ENCODE results near the gene ATP5F1D. TPM values are rescaled to one million over a fixed set of nuclear protein-coding genes. Genes with fewer than 3 reads are reported as not detected.

Gene ATP5F1D
- total RNA-seq, 2 donors from 2014 or later, result 144 to 159 TPM

- Histone ChIP-seq H3K4me1 (ENCODE audit: control insufficient read depth, insufficient read depth, low read length) (peaks cover 15% of the 10 kb centered on the region), H3K36me3 (ENCODE audit: control insufficient read depth, insufficient read depth, low read length) (peaks cover 9% of the 10 kb centered on the region), H3K9me3 (ENCODE audit: control insufficient read depth, low read length) (no peaks in the 10 kb centered on the region), H3K9ac (ENCODE audit: extremely low read depth, low read length, poor library complexity, severe bottlenecking) (no peak overlapping the region), H3K27ac (ENCODE audit: low read depth, low read length) (no peak overlapping the region), H3K4me3 (ENCODE audit: low read length) (no peak overlapping the region), H3K27me3 (ENCODE audit: control insufficient read depth, insufficient read depth, low read length, poor library complexity, severe bottlenecking) (no peaks in the 10 kb centered on the region)
- H3K27me3 Mint-ChIP-seq (ENCODE audit: insufficient read depth), result peaks cover 5% of the 10 kb centered on the region
- WGBS, 2 experiments (ENCODE audit: insufficient coverage in 1 of 2, insufficient read length in 1 of 2), result 90 to 91% methylated on average over 18 of the region's 18 CpGs
- no peak for TF ChIP-seq CTCF (conservative IDR thresholded peaks at IDR 0.05)
- H3K4me3 Mint-ChIP-seq, result no peak overlapping the region
- H3K27ac Mint-ChIP-seq, result no peak overlapping the region
- H3K9me3 Mint-ChIP-seq, result no peaks in the 10 kb centered on the region
- H3K36me3 Mint-ChIP-seq (ENCODE audit: low read depth), result peaks cover 18% of the 10 kb centered on the region
- DNase-seq, result no peak
- H3K4me1 Mint-ChIP-seq, result peaks cover 10% of the 10 kb centered on the region
Observed at GRCh38 chr19:1282588-1283206, 41.1 kb downstream of the ATP5F1D start.

GRCh38 chr19:1283207-1283916 is 41.8 kb downstream of the ATP5F1D start:
- H3K27ac ChIP-seq (ENCODE audit: low read depth, low read length), result no peak overlapping the region
- 87 to 90% methylated on average over 21 to 29 of the region's 29 CpGs for WGBS, 2 experiments (ENCODE audit: insufficient coverage in 1 of 2, insufficient read length in 1 of 2)
- no peak overlapping the region for H3K9ac ChIP-seq (ENCODE audit: extremely low read depth, low read length, poor library complexity, severe bottlenecking)
- no peak overlapping the region for H3K27ac Mint-ChIP-seq
- peaks cover 15% of the 10 kb centered on the region for H3K4me1 ChIP-seq (ENCODE audit: control insufficient read depth, insufficient read depth, low read length)
- H3K4me1 Mint-ChIP-seq, result peaks cover 10% of the 10 kb centered on the region
- no peak overlapping the region for H3K4me3 ChIP-seq (ENCODE audit: low read length)
- H3K36me3 Mint-ChIP-seq (ENCODE audit: low read depth), result peaks cover 13% of the 10 kb centered on the region
- H3K9me3 Mint-ChIP-seq, result no peaks in the 10 kb centered on the region
- peaks cover 9% of the 10 kb centered on the region for H3K36me3 ChIP-seq (ENCODE audit: control insufficient read depth, insufficient read depth, low read length)
- no peak overlapping the region for H3K4me3 Mint-ChIP-seq
- DNase-seq, result no peak
- TF ChIP-seq CTCF (conservative IDR thresholded peaks at IDR 0.05), result no peak
- H3K9me3 ChIP-seq (ENCODE audit: control insufficient read depth, low read length), result no peaks in the 10 kb centered on the region
- H3K27me3 ChIP-seq (ENCODE audit: control insufficient read depth, insufficient read depth, low read length, poor library complexity, severe bottlenecking), result no peaks in the 10 kb centered on the region
- H3K27me3 Mint-ChIP-seq (ENCODE audit: insufficient read depth), result peaks cover 5% of the 10 kb centered on the region

DNA sequence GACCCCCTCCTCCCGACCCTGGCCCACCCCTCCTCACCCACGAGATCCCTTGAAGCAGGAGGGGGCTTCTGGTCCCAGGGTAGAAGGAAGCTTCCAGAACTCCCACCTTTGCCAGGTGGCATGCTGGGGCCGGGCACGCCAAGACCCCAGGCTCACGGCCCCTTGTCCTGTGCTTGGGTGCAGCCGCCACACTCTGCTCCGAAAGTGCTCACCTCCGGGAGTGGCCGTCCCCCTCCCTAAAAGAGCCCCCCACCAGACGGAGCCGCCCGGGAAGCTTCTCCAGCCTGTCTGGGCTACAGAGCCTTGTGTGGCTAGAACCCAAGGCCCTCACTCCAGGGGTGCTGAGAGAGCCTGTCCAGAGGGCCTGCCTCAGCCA is 42.4 kb downstream of the ATP5F1D start:
- no peaks in the 10 kb centered on the region for H3K27me3 ChIP-seq (ENCODE audit: control insufficient read depth, insufficient read depth, low read length, poor library complexity, severe bottlenecking)

More for the DNA sequence above, 42.4 kb downstream of the ATP5F1D start:
- Histone ChIP-seq H3K27ac (ENCODE audit: low read depth, low read length) (no peak overlapping the region), H3K9ac (ENCODE audit: extremely low read depth, low read length, poor library complexity, severe bottlenecking) (no peak overlapping the region), H3K36me3 (ENCODE audit: control insufficient read depth, insufficient read depth, low read length) (peaks cover 9% of the 10 kb centered on the region), H3K9me3 (ENCODE audit: control insufficient read depth, low read length) (no peaks in the 10 kb centered on the region), H3K4me1 (ENCODE audit: control insufficient read depth, insufficient read depth, low read length) (peaks cover 15% of the 10 kb centered on the region), H3K4me3 (ENCODE audit: low read length) (no peak overlapping the region)
- peak overlapping the region; percentile 62 for H3K4me3 Mint-ChIP-seq
- H3K27me3 Mint-ChIP-seq (ENCODE audit: insufficient read depth), result peaks cover 5% of the 10 kb centered on the region
- DNase-seq, result no peak
- H3K27ac Mint-ChIP-seq, result no peak overlapping the region
- no peak for TF ChIP-seq CTCF (conservative IDR thresholded peaks at IDR 0.05)
- H3K36me3 Mint-ChIP-seq (ENCODE audit: low read depth), result peaks cover 10% of the 10 kb centered on the region
- no peaks in the 10 kb centered on the region for H3K9me3 Mint-ChIP-seq
- 93 to 100% methylated on average over 6 to 12 of the region's 12 CpGs for WGBS, 2 experiments (ENCODE audit: insufficient coverage in 1 of 2, insufficient read length in 1 of 2)
- peaks cover 10% of the 10 kb centered on the region for H3K4me1 Mint-ChIP-seq

Data from endodermal cell (in vitro differentiated cells).